ENCODE measurements around the gene ANKRD44.

Gene ANKRD44

GRCh38 chr2:197251163-197251562 lies 59.4 kb downstream of the ANKRD44 start:
- H3K4me3 ChIP-seq (ENCODE audit: low read depth, low read length) = no peak overlapping the region
- no peak for TF ChIP-seq CTCF (IDR thresholded peaks at IDR 0.05; ENCODE audit: low read depth, low read length)

- TF ChIP-seq CTCF (IDR thresholded peaks at IDR 0.05; ENCODE audit: low read depth, low read length) = no peak
- no peak overlapping the region for H3K4me3 ChIP-seq (ENCODE audit: low read depth, low read length)
Observed at GRCh38 chr2:197250084-197250397, 60.5 kb downstream of the ANKRD44 start.

GRCh38 chr2:197249381-197250083 lies 61.0 kb downstream of the ANKRD44 start:
- no peak overlapping the region for H3K4me3 ChIP-seq (ENCODE audit: low read depth, low read length)
- TF ChIP-seq CTCF (IDR thresholded peaks at IDR 0.05; ENCODE audit: low read depth, low read length) = no peak

GRCh38 chr2:197248623-197249022 lies 62.0 kb downstream of the ANKRD44 start:
- TF ChIP-seq CTCF (IDR thresholded peaks at IDR 0.05; ENCODE audit: low read depth, low read length) = no peak
- H3K4me3 ChIP-seq (ENCODE audit: low read depth, low read length) = no peak overlapping the region

GRCh38 chr2:197248001-197248401 lies 62.6 kb downstream of the ANKRD44 start:
- H3K4me3 ChIP-seq (ENCODE audit: low read depth, low read length) = no peak overlapping the region
- TF ChIP-seq CTCF (IDR thresholded peaks at IDR 0.05; ENCODE audit: low read depth, low read length) = no peak

GRCh38 chr2:197247083-197247482 lies 63.5 kb downstream of the ANKRD44 start:
- H3K4me3 ChIP-seq (ENCODE audit: low read depth, low read length) = no peak overlapping the region
- no peak for TF ChIP-seq CTCF (IDR thresholded peaks at IDR 0.05; ENCODE audit: low read depth, low read length)

- H3K4me3 ChIP-seq (ENCODE audit: low read depth, low read length) = no peak overlapping the region
- TF ChIP-seq CTCF (IDR thresholded peaks at IDR 0.05; ENCODE audit: low read depth, low read length) = no peak
Observed at GRCh38 chr2:197245829-197246804, 64.5 kb downstream of the ANKRD44 start.
